Activated CD4-positive, CD25-positive, alpha-beta regulatory T cell treated with anti-CD3 and anti-CD28 coated beads, Interleukin-2, amount 50 U/mL, for 16 hours (primary cell): ENCODE data around the gene INPP5D.
"Not testable (repeated sequence)": the region's sequence is repeated elsewhere in the genome, so short reads cannot be mapped to it uniquely, and the experiment has no call there.

ENCODE experiments used
- DNase-seq: peaks from one replicate; pipeline ENCODE4 v3.0.0-alpha.2; 2020; ENCODE audit warnings: low read depth, low spot score

Gene INPP5D

GRCh38 chr2:233053928-233054784 is 6.0 kb upstream of the INPP5D start:
- peak; percentile 44 for DNase-seq

- DNase-seq: no peak
These were observed 4.8 kb upstream of the INPP5D start for GRCh38 chr2:233055362-233055761.

GRCh38 chr2:233056961-233057605 is 3.1 kb upstream of the INPP5D start:
- no peak for DNase-seq

- DNase-seq: no peak
These were observed 1.2 kb upstream of the INPP5D start for GRCh38 chr2:233058717-233059546.

GRCh38 chr2:233059547-233059796 is 670 bp upstream of the INPP5D start:
- no peak for DNase-seq

GRCh38 chr2:233060501-233060979 is 398 bp downstream of the INPP5D start:
- no peak for DNase-seq

- no peak for DNase-seq
These were observed 943 bp downstream of the INPP5D start for GRCh38 chr2:233060980-233061590.

- no peak for DNase-seq
These were observed 1.7 kb downstream of the INPP5D start for GRCh38 chr2:233061591-233062450.

- DNase-seq: no peak
These were observed 2.3 kb downstream of the INPP5D start for GRCh38 chr2:233062451-233062850.

GRCh38 chr2:233062946-233063268 is 2.8 kb downstream of the INPP5D start:
- no peak for DNase-seq

- DNase-seq: no peak
These were observed 3.3 kb downstream of the INPP5D start for GRCh38 chr2:233063269-233063975.

GRCh38 chr2:233063976-233064411 is 3.9 kb downstream of the INPP5D start:
- no peak for DNase-seq

GRCh38 chr2:233064530-233065199 is 4.5 kb downstream of the INPP5D start:
- DNase-seq: no peak

- not testable (repeated sequence) for DNase-seq
These were observed 5.1 kb downstream of the INPP5D start for GRCh38 chr2:233065200-233065589.

- no peak for DNase-seq
These were observed 5.9 kb downstream of the INPP5D start for GRCh38 chr2:233065954-233066470.

- no peak for DNase-seq
These were observed 8.7 kb downstream of the INPP5D start for GRCh38 chr2:233068762-233069418.

GRCh38 chr2:233072838-233073237 is 12.7 kb downstream of the INPP5D start:
- no peak for DNase-seq

- DNase-seq: no peak
These were observed 14.0 kb downstream of the INPP5D start for GRCh38 chr2:233074106-233074505.
